ENCODE data around the gene SAMD13.

DNA sequence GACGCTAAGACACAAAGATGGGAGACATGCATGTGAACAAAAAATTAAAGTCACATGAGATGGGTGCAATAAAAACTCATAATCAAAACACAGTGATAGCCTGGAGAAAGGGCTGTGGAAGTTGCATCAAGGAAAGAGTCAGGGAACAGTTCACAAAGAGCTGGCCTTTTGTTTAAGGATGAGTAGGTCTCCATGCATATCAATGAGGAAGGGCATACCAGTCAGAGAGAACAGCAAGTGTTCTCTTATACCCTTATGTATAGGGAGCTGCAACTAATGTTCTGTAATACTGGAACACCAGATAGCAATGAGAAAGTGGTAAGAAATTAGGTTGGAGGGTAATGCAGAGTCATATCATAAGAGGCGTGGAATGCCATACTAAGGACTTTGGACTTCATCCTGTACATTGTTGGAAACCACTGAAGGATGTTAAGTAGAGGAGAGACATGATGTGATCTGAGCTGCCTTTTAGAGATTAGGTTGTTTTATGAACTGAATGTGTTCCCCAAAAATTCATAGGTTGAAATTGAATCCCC lies 46.7 kb upstream of the SAMD13 start:
- TF ChIP-seq, protein P1, sequence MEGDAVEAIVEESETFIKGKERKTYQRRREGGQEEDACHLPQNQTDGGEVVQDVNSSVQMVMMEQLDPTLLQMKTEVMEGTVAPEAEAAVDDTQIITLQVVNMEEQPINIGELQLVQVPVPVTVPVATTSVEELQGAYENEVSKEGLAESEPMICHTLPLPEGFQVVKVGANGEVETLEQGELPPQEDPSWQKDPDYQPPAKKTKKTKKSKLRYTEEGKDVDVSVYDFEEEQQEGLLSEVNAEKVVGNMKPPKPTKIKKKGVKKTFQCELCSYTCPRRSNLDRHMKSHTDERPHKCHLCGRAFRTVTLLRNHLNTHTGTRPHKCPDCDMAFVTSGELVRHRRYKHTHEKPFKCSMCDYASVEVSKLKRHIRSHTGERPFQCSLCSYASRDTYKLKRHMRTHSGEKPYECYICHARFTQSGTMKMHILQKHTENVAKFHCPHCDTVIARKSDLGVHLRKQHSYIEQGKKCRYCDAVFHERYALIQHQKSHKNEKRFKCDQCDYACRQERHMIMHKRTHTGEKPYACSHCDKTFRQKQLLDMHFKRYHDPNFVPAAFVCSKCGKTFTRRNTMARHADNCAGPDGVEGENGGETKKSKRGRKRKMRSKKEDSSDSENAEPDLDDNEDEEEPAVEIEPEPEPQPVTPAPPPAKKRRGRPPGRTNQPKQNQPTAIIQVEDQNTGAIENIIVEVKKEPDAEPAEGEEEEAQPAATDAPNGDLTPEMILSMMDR (IDR thresholded peaks at IDR 0.05) = no peak
- TF ChIP-seq POLR2A (IDR thresholded peaks at IDR 0.05) = no peak
- TF ChIP-seq EP300 (IDR thresholded peaks at IDR 0.05) = no peak
